LoVo (cell line): ENCODE results near the gene SRRD.

ENCODE experiments used
- DNase-seq: peaks from one replicate; pipeline ENCODE4 v3.0.0-alpha.2; 2016; ENCODE audit warnings: low spot score

SRRD gene

GRCh38 chr22:26453216-26453615, 30.5 kb upstream of the SRRD start:
- no peak for DNase-seq

GRCh38 chr22:26453812-26454500, 29.7 kb upstream of the SRRD start:
- DNase-seq = no peak

- no peak for DNase-seq
These were observed 25.9 kb upstream of the SRRD start for GRCh38 chr22:26457661-26458272.

GRCh38 chr22:26460202-26460601, 23.5 kb upstream of the SRRD start:
- DNase-seq = no peak

- DNase-seq = peak; percentile 38
These were observed 22.4 kb upstream of the SRRD start for GRCh38 chr22:26461188-26461810.

GRCh38 chr22:26462051-26462450, 21.6 kb upstream of the SRRD start:
- no peak for DNase-seq

GRCh38 chr22:26462641-26463040, 21.0 kb upstream of the SRRD start:
- DNase-seq = no peak

- no peak for DNase-seq
These were observed 20.5 kb upstream of the SRRD start for GRCh38 chr22:26463101-26463661.

GRCh38 chr22:26463688-26464087, 20.0 kb upstream of the SRRD start:
- no peak for DNase-seq

- no peak for DNase-seq
These were observed 19.4 kb upstream of the SRRD start for GRCh38 chr22:26464312-26464711.

GRCh38 chr22:26466196-26466595, 17.5 kb upstream of the SRRD start:
- no peak for DNase-seq

- no peak for DNase-seq
These were observed 12.9 kb upstream of the SRRD start for GRCh38 chr22:26470807-26471206.

GRCh38 chr22:26471522-26471921, 12.2 kb upstream of the SRRD start:
- peak; percentile 59 for DNase-seq

GRCh38 chr22:26474682-26475081, 9.0 kb upstream of the SRRD start:
- DNase-seq = no peak

GRCh38 chr22:26476705-26477340, 6.9 kb upstream of the SRRD start:
- no peak for DNase-seq

- no peak for DNase-seq
These were observed 6.3 kb upstream of the SRRD start for GRCh38 chr22:26477341-26477731.

- no peak for DNase-seq
These were observed 4.5 kb upstream of the SRRD start for GRCh38 chr22:26479043-26479791.

GRCh38 chr22:26479792-26480610, 3.7 kb upstream of the SRRD start:
- DNase-seq = no peak

GRCh38 chr22:26480611-26480932, 3.1 kb upstream of the SRRD start:
- DNase-seq = no peak

- no peak for DNase-seq
These were observed 2.5 kb upstream of the SRRD start for GRCh38 chr22:26481112-26481693.

- no peak for DNase-seq
These were observed 2.0 kb upstream of the SRRD start for GRCh38 chr22:26481694-26482093.
